IMR-90 (cell line): ENCODE results near the gene KLRC3. TPM values are rescaled to one million over a fixed set of nuclear protein-coding genes. Genes with fewer than 3 reads are reported as not detected.
"Not testable (repeated sequence)": the region's sequence is repeated elsewhere in the genome, so short reads cannot be mapped to it uniquely, and the experiment has no call there.

Experiments used
- ATAC-seq: fragments of 200-7000 bp; cut with Tn5 transposase; 2 replicates; pipeline ENCODE4 v1.9.1; 2020; ENCODE audit warnings: low read depth, mild to moderate bottlenecking, moderate library complexity
- BruUV-seq: library from RNA; stranded (reverse); fragments of 400-500 nt; replicated peaks from 2 replicates; lab custom pipeline; 2021; lab: Mats Ljungman, UMichigan
- CTCF ChIA-PET: fragments of 300-600 bp; formaldehyde crosslinking; extraction: SDS; loops from one replicate; lab custom pipeline; 2021; ENCODE audit warnings: antibody characterized with exemption; lab: Yijun Ruan, JAX
- POLR2A ChIA-PET: fragments of 300-600 bp; sonication (Branson Sonifier 250); formaldehyde crosslinking; loops from one replicate; lab custom pipeline; 2022; ENCODE audit warnings: antibody characterized with exemption; ENCODE audit not compliant: unreplicated experiment; lab: Charles Lee
- DNase-seq: peaks from one replicate; pipeline ENCODE4 v3.0.0; 2013
- H2AFZ ChIP-seq: replicated peaks from 2 replicates; pipeline ENCODE3; 2013; ENCODE audit warnings: low read length, mild to moderate bottlenecking; ENCODE audit not compliant: poor library complexity
- H2AK5ac ChIP-seq: 2 replicates; pipeline ENCODE4 v1.6.1; 2013; ENCODE audit warnings: low read depth, low read length, inconsistent platforms
- H2AK9ac ChIP-seq: replicated peaks from 2 replicates; pipeline ENCODE3; 2013; ENCODE audit warnings: mild to moderate bottlenecking, low read depth, low read length, moderate library complexity; ENCODE audit not compliant: poor library complexity
- H2BK120ac ChIP-seq: 2 replicates; pipeline ENCODE4 v1.6.1; 2013; ENCODE audit warnings: low read depth, low read length, inconsistent platforms
- H2BK15ac ChIP-seq: 3 replicates; pipeline ENCODE4 v1.6.1; 2013; ENCODE audit warnings: low read depth, low read length, inconsistent platforms
- H2BK20ac ChIP-seq: 2 replicates; pipeline ENCODE4 v1.6.1; 2013; ENCODE audit warnings: low read depth, mild to moderate bottlenecking, inconsistent platforms, low read length, moderate library complexity
- H2BK5ac ChIP-seq: 2 replicates; pipeline ENCODE4 v1.6.1; 2013; ENCODE audit warnings: mild to moderate bottlenecking, low read depth, low read length, inconsistent platforms; ENCODE audit not compliant: poor library complexity, severe bottlenecking
- H3K14ac ChIP-seq: replicated peaks from 2 replicates; pipeline ENCODE4 v1.6.1; 2013; ENCODE audit warnings: low read depth, low read length, inconsistent platforms
- H3K18ac ChIP-seq: 2 replicates; pipeline ENCODE4 v1.6.1; 2013; ENCODE audit warnings: low read depth, low read length, control low read depth
- H3K23ac ChIP-seq: 2 replicates; pipeline ENCODE4 v1.6.1; 2013; ENCODE audit warnings: low read depth, low read length, inconsistent platforms
- H3K27ac ChIP-seq: 2 replicates; pipeline ENCODE4 v1.5.1; 2013; ENCODE audit warnings: mild to moderate bottlenecking, control low read depth, low read length; ENCODE audit not compliant: insufficient read depth
- H3K27me3 ChIP-seq: 2 replicates; pipeline ENCODE4 v1.6.1; 2013; ENCODE audit warnings: low read length; ENCODE audit not compliant: control insufficient read depth, insufficient read depth
- H3K36me3 ChIP-seq: 2 replicates; pipeline ENCODE4 v1.6.1; 2013; ENCODE audit warnings: low read length, mixed read lengths; ENCODE audit not compliant: control insufficient read depth, insufficient read depth
- H3K4ac ChIP-seq: 2 replicates; pipeline ENCODE4 v1.6.1; 2013; ENCODE audit warnings: low read depth, low read length, inconsistent platforms
- H3K4me1 ChIP-seq: 2 replicates; pipeline ENCODE4 v1.6.1; 2013; ENCODE audit warnings: low read length, mixed read lengths; ENCODE audit not compliant: control insufficient read depth, insufficient read depth
- H3K4me2 ChIP-seq: 2 replicates; pipeline ENCODE4 v1.6.1; 2013; ENCODE audit warnings: low read depth, mild to moderate bottlenecking, control low read depth, low read length, moderate library complexity
- H3K4me3 ChIP-seq: 2 replicates; pipeline ENCODE4 v1.5.1; 2013; ENCODE audit warnings: low read depth, mild to moderate bottlenecking, control low read depth, low read length, moderate library complexity; ENCODE audit not compliant: insufficient read depth
- H3K56ac ChIP-seq: 2 replicates; pipeline ENCODE4 v1.6.1; 2013; ENCODE audit warnings: low read length, inconsistent platforms; ENCODE audit not compliant: insufficient read depth; ENCODE audit errors: extremely low read depth
- H3K79me1 ChIP-seq, 2 experiments: 2 replicates each; pipeline ENCODE4 v1.6.1; 2013; ENCODE audit warnings: low read length in 2 of 2, inconsistent platforms in 1 of 2, low read depth in 1 of 2
- H3K9ac ChIP-seq: 2 replicates; pipeline ENCODE4 v1.6.1; 2013; ENCODE audit warnings: low read depth, low read length, control low read depth
- H3K9me1 ChIP-seq: 2 replicates; pipeline ENCODE4 v1.6.1; 2013; ENCODE audit warnings: low read length, inconsistent platforms; ENCODE audit not compliant: insufficient read depth
- H3K9me3 ChIP-seq: 2 replicates; pipeline ENCODE4 v1.6.1; 2013; ENCODE audit warnings: low read length; ENCODE audit not compliant: control insufficient read depth, insufficient read depth
- H4K20me1 ChIP-seq: 2 replicates; pipeline ENCODE4 v1.6.1; 2013; ENCODE audit warnings: low read length, inconsistent platforms; ENCODE audit not compliant: insufficient read depth
- H4K5ac ChIP-seq: 2 replicates; pipeline ENCODE4 v1.6.1; 2013; ENCODE audit warnings: mild to moderate bottlenecking, low read depth, low read length, control low read depth
- H4K8ac ChIP-seq, 2 experiments: 2 replicates each; pipeline ENCODE4 v1.6.1; 2013; ENCODE audit warnings: low read depth in 2 of 2, low read length in 2 of 2, control low read depth in 1 of 2, inconsistent platforms in 1 of 2
- H4K91ac ChIP-seq: 2 replicates; pipeline ENCODE4 v1.6.1; 2013; ENCODE audit warnings: low read depth, low read length, inconsistent platforms; ENCODE audit not compliant: insufficient read depth
- WGBS, 2 experiments: methylation state at CpG; one replicate each; pipeline versions ENCODE4 v1.1.5 to v1.1.7; 2013; ENCODE audit warnings: missing lambda C conversion rate in 2 of 2; ENCODE audit not compliant: insufficient read length in 1 of 2; ENCODE audit errors: extremely low coverage in 2 of 2; 5-methylcytosine and 5-hydroxymethylcytosine counted together
- dilution Hi-C: fragments of 300-500 bp; cut with HindIII; formaldehyde crosslinking; loops from one replicate; pipeline ENCODE4 v1.14.3; 2018; ENCODE audit warnings: low sequenced_read_pairs; ENCODE audit not compliant: unreplicated experiment
- in situ Hi-C: fragments of 300-500 bp; cut with MboI; formaldehyde crosslinking; loops from 3 replicates; pipeline ENCODE4 v1.14.3; 2019; ENCODE audit warnings: low sequenced_read_pairs, inconsistent platforms, mixed read lengths
- intact Hi-C: fragments of 100-400 bp; cut with micrococcal nuclease; formaldehyde crosslinking; loops from 2 replicates; pipeline ENCODE4 v1.10.0; 2022
- polyA plus RNA-seq, 3 experiments: library from polyadenylated mRNA; depleted of rRNA; stranded (reverse); fragments of >200 nt; gene quantifications; 2 replicates each; pipeline ENCODE4 v1.2.3, GENCODE V29; 2012; ENCODE audit warnings: low replicate concordance in 1 of 3
- total RNA-seq: library from RNA; depleted of rRNA; stranded (reverse); fragments of >200 nt; gene quantifications from 2 replicates; pipeline ENCODE4 v1.2.3, GENCODE V29; 2012

KLRC3 gene
- total and polyA plus RNA-seq, 2 of the 4 experiments (the other 2 are of a cell fraction), result not detected

DNA sequence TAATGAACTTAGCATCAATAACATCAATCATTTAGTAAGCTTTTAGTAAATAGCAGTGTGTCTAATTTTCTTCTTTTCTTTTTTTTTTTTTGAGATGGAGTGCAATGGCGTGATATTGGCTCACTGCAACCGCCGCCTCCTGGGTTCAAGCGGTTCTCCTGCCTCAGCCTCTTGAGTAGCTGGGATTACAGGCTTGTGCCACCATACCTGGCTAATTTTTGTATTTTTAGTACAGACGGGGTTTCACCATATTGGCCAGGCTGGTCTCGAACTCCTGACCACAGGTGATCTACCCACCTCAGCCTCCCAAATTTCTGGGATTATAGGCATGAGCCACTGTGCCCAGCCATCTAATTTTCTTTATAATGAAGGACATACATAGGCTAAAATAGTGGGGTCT lies 32.9 kb downstream of the KLRC3 start:
- H2AK9ac ChIP-seq, H2BK15ac ChIP-seq, dilution Hi-C loops, H4K20me1 ChIP-seq, H3K4me2 ChIP-seq, H4K5ac ChIP-seq, CTCF ChIA-PET, intact Hi-C loops, H3K36me3 ChIP-seq, H4K91ac ChIP-seq, H3K4me3 ChIP-seq, DNase-seq, H3K4ac ChIP-seq, H2BK120ac ChIP-seq, H2AK5ac ChIP-seq, POLR2A ChIA-PET, H2AFZ ChIP-seq, H3K9me3 ChIP-seq, BruUV-seq, ATAC-seq, H3K9ac ChIP-seq, in situ Hi-C loops, H3K56ac ChIP-seq, H3K27me3 ChIP-seq, H3K79me1 ChIP-seq, H3K9me1 ChIP-seq, H3K27ac ChIP-seq, H3K23ac ChIP-seq, H3K4me1 ChIP-seq, H3K14ac ChIP-seq, H4K8ac ChIP-seq, H2BK20ac ChIP-seq, H2BK5ac ChIP-seq, H3K18ac ChIP-seq: not testable (repeated sequence)
- WGBS, 2 experiments, result 100% methylated on average over 1 of the region's 6 CpGs; no CpG with 5 or more reads in 1 of the 2 experiments
